ENCODE results near the gene LMTK2.

DNA sequence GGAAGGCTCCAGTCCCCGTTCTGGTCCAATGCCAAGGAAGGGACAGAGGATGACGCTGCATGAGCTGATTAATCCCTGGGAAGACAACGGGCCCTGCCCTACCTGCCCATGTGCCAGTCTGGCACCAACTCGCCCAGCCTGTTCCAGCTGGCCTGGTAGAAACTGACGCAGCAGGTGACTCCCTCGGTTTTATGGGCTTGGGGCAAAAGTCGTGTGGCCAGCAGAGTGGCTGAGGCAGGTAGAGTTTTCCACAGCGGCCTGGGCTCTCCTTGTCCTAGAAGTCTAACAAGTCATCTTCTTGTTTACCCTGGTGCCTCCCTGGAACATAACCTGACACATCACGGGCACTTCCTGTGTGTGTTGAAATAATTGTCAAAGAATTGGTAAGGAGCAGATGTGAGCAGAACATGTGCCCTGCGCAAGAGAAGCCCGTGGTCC lies 20.4 kb upstream of the LMTK2 start:
- TF ChIP-seq, protein P1, sequence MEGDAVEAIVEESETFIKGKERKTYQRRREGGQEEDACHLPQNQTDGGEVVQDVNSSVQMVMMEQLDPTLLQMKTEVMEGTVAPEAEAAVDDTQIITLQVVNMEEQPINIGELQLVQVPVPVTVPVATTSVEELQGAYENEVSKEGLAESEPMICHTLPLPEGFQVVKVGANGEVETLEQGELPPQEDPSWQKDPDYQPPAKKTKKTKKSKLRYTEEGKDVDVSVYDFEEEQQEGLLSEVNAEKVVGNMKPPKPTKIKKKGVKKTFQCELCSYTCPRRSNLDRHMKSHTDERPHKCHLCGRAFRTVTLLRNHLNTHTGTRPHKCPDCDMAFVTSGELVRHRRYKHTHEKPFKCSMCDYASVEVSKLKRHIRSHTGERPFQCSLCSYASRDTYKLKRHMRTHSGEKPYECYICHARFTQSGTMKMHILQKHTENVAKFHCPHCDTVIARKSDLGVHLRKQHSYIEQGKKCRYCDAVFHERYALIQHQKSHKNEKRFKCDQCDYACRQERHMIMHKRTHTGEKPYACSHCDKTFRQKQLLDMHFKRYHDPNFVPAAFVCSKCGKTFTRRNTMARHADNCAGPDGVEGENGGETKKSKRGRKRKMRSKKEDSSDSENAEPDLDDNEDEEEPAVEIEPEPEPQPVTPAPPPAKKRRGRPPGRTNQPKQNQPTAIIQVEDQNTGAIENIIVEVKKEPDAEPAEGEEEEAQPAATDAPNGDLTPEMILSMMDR (IDR thresholded peaks at IDR 0.05) = no peak
- TF ChIP-seq EZH2 (IDR thresholded peaks at IDR 0.05; ENCODE audit: borderline replicate concordance, insufficient read depth, low read depth, low read length, poor library complexity, severe bottlenecking) = no peak

Measured in B cell (primary cell).